Measurements from ENCODE around the gene MT1G. TPM values are rescaled to one million over a fixed set of nuclear protein-coding genes. Genes with fewer than 3 reads are reported as not detected.

MT1G gene
- total RNA-seq, 4 donors from 2014 or later, result 21.0 to 1,835 (median 81.0) TPM

- Histone ChIP-seq H3K27me3 (peaks cover 21% of the 10 kb centered on the region), H3K36me3 (no peaks in the 10 kb centered on the region), H3K4me1 (peaks cover 0 to 35% (median 29%) of the 10 kb centered on the region in 4 donors), H3K9me3 (no peaks in the 10 kb centered on the region), H3K4me3 (no peak overlapping the region), H3K27ac (peak overlapping the region in 1 of 4 donors; percentile 37)
- TF ChIP-seq POLR2AphosphoS5 (IDR thresholded peaks at IDR 0.05), result no peak
- no peak for TF ChIP-seq EP300 (IDR thresholded peaks at IDR 0.05; ENCODE audit: low read depth)
- TF ChIP-seq POLR2A (IDR thresholded peaks at IDR 0.05), result no peak
- TF ChIP-seq CTCF (IDR thresholded peaks at IDR 0.05), result no peak
- in situ Hi-C loops (cut with MboI; ENCODE audit: low pct_ligation_motif_present in 1 of 4, low pct_unique_long_range_greater_than_20kb in 1 of 4, low sequenced_read_pairs in 3 of 4) (no loop called here), intact Hi-C loops (cut with DNase I; ENCODE audit: low total_unique reads) (loop anchor here (5.0 kb wide), 1 partner anchor 54 kb away; the partner anchor contains the start of gene MT1X)
- DNase-seq, result no peak
- 77 to 89% methylated on average over 3 to 9 of the region's 9 CpGs for WGBS, 2 donors (ENCODE audit: low coverage in 1 of 2)
These were observed 39.1 kb downstream of the MT1G start for GRCh38 chr16:56628486-56629350.

- Histone ChIP-seq H3K27ac (peak overlapping the region; percentile 85 to 90 (median 90)), H3K4me3 (peak overlapping the region; percentile 38 to 61 (median 54))
These were observed 41.2 kb downstream of the MT1G start for GRCh38 chr16:56626685-56627084.

GRCh38 chr16:56625943-56626654 is 41.8 kb downstream of the MT1G start:
- Histone ChIP-seq H3K9me3 (no peaks in the 10 kb centered on the region), H3K27ac (peak overlapping the region; percentile 85 to 90 (median 90)), H3K27me3 (no peaks in the 10 kb centered on the region), H3K4me1 (peaks cover 0 to 22% (median 17%) of the 10 kb centered on the region in 4 donors), H3K4me3 (peak overlapping the region; percentile 38 to 61 (median 54)), H3K36me3 (no peaks in the 10 kb centered on the region)
- in situ Hi-C loops (cut with MboI; ENCODE audit: low pct_ligation_motif_present in 1 of 4, low pct_unique_long_range_greater_than_20kb in 1 of 4, low sequenced_read_pairs in 3 of 4), result no loop called here
- intact Hi-C loops (cut with DNase I; ENCODE audit: low total_unique reads), result loop anchor here (2.0 to 5.0 kb wide), 2 partner anchors 17 to 56 kb away; partner anchors contain the start of genes MT1X and MT2A
- no peak for TF ChIP-seq POLR2AphosphoS5 (IDR thresholded peaks at IDR 0.05)
- peak; percentile 62 for TF ChIP-seq EP300 (IDR thresholded peaks at IDR 0.05; ENCODE audit: low read depth)
- peak; percentile 4 for TF ChIP-seq POLR2A (IDR thresholded peaks at IDR 0.05)
- 22% methylated on average over 16 of the region's 16 CpGs; no CpG with 5 or more reads in 1 of the 2 donors for WGBS, 2 donors (ENCODE audit: low coverage in 1 of 2)
- peak; percentile 56 for DNase-seq

More at GRCh38 chr16:56626685-56627084, 41.2 kb downstream of the MT1G start:
- no peak for DNase-seq
- peaks cover 2% of the 10 kb centered on the region for H3K27me3 ChIP-seq
- 37 to 53% methylated on average over 4 to 7 of the region's 7 CpGs for WGBS, 2 donors (ENCODE audit: low coverage in 1 of 2)
- TF ChIP-seq POLR2A (IDR thresholded peaks at IDR 0.05) (no peak), EP300 (IDR thresholded peaks at IDR 0.05; ENCODE audit: low read depth) (no peak), POLR2AphosphoS5 (IDR thresholded peaks at IDR 0.05) (no peak), CTCF (IDR thresholded peaks at IDR 0.05) (no peak)
- no peaks in the 10 kb centered on the region for H3K36me3 ChIP-seq
- intact Hi-C loops (cut with DNase I; ENCODE audit: low total_unique reads) (loop anchor here (2.0 to 5.0 kb wide), 2 partner anchors 18 to 56 kb away; partner anchors contain the start of genes MT1X and MT2A), in situ Hi-C loops (cut with MboI; ENCODE audit: low pct_ligation_motif_present in 1 of 4, low pct_unique_long_range_greater_than_20kb in 1 of 4, low sequenced_read_pairs in 3 of 4) (no loop called here)
- no peaks in the 10 kb centered on the region for H3K9me3 ChIP-seq
- peaks cover 0 to 23% (median 18%) of the 10 kb centered on the region in 4 donors for H3K4me1 ChIP-seq

- DNase-seq, result peak; percentile 83
- TF ChIP-seq POLR2AphosphoS5 (IDR thresholded peaks at IDR 0.05), result peak; percentile 84 to 99 (median 98)
- no peak for TF ChIP-seq CTCF (IDR thresholded peaks at IDR 0.05)
- TF ChIP-seq POLR2A (IDR thresholded peaks at IDR 0.05), result peak; percentile 97
- TF ChIP-seq EP300 (IDR thresholded peaks at IDR 0.05; ENCODE audit: low read depth), result peak; percentile 91
- Histone ChIP-seq H3K36me3 (no peaks in the 10 kb centered on the region), H3K4me3 (peak within 1 kb of the TSS; percentile 38 to 61 (median 54)), H3K9me3 (no peaks in the 10 kb centered on the region), H3K27ac (peak within 1 kb of the TSS; percentile 85 to 90 (median 90)), H3K27me3 (no peaks in the 10 kb centered on the region), H3K4me1 (peaks cover 0 to 22% (median 17%) of the 10 kb centered on the region in 4 donors)
- WGBS, 2 donors (ENCODE audit: low coverage in 1 of 2), result 1 to 40% methylated on average over 1 to 43 of the region's 62 CpGs
- in situ Hi-C loops (cut with MboI; ENCODE audit: low pct_ligation_motif_present in 1 of 4, low pct_unique_long_range_greater_than_20kb in 1 of 4, low sequenced_read_pairs in 3 of 4) (no loop called here), intact Hi-C loops (cut with DNase I; ENCODE audit: low total_unique reads) (loop anchor here (5.0 kb wide), 1 partner anchor 57 kb away; the partner anchor contains the start of gene MT1X)
These were observed 42.5 kb downstream of the MT1G start, which contains the start of gene MT1E for GRCh38 chr16:56625140-56625942. TSS of gene MT1E (plus strand) at chr16:56625781. CDS start at chr16:56625852, 71 bp downstream.
